IMR-90 (cell line): Measurements from ENCODE around the gene FOXK1. TPM values are rescaled to one million over a fixed set of nuclear protein-coding genes. Genes with fewer than 3 reads are reported as not detected.

Source experiments
- ATAC-seq: fragments of 200-7000 bp; cut with Tn5 transposase; 2 replicates; pipeline ENCODE4 v1.9.1; 2020; ENCODE audit warnings: low read depth, mild to moderate bottlenecking, moderate library complexity
- BruUV-seq: library from RNA; stranded (reverse); fragments of 400-500 nt; replicated peaks from 2 replicates; lab custom pipeline; 2021; lab: Mats Ljungman, UMichigan
- CTCF ChIA-PET: fragments of 300-600 bp; formaldehyde crosslinking; extraction: SDS; loops from one replicate; lab custom pipeline; 2021; ENCODE audit warnings: antibody characterized with exemption; lab: Yijun Ruan, JAX
- POLR2A ChIA-PET: fragments of 300-600 bp; sonication (Branson Sonifier 250); formaldehyde crosslinking; loops from one replicate; lab custom pipeline; 2022; ENCODE audit warnings: antibody characterized with exemption; ENCODE audit not compliant: unreplicated experiment; lab: Charles Lee
- DNase-seq: peaks from one replicate; pipeline ENCODE4 v3.0.0; 2013
- H2AFZ ChIP-seq: replicated peaks from 2 replicates; pipeline ENCODE3; 2013; ENCODE audit warnings: low read length, mild to moderate bottlenecking; ENCODE audit not compliant: poor library complexity
- H2AK5ac ChIP-seq: 2 replicates; pipeline ENCODE4 v1.6.1; 2013; ENCODE audit warnings: low read depth, low read length, inconsistent platforms
- H2AK9ac ChIP-seq: replicated peaks from 2 replicates; pipeline ENCODE3; 2013; ENCODE audit warnings: mild to moderate bottlenecking, low read depth, low read length, moderate library complexity; ENCODE audit not compliant: poor library complexity
- H2BK120ac ChIP-seq: 2 replicates; pipeline ENCODE4 v1.6.1; 2013; ENCODE audit warnings: low read depth, low read length, inconsistent platforms
- H2BK15ac ChIP-seq: 3 replicates; pipeline ENCODE4 v1.6.1; 2013; ENCODE audit warnings: low read depth, low read length, inconsistent platforms
- H2BK20ac ChIP-seq: 2 replicates; pipeline ENCODE4 v1.6.1; 2013; ENCODE audit warnings: low read depth, mild to moderate bottlenecking, inconsistent platforms, low read length, moderate library complexity
- H2BK5ac ChIP-seq: 2 replicates; pipeline ENCODE4 v1.6.1; 2013; ENCODE audit warnings: mild to moderate bottlenecking, low read depth, low read length, inconsistent platforms; ENCODE audit not compliant: poor library complexity, severe bottlenecking
- H3K14ac ChIP-seq: replicated peaks from 2 replicates; pipeline ENCODE4 v1.6.1; 2013; ENCODE audit warnings: low read depth, low read length, inconsistent platforms
- H3K18ac ChIP-seq: 2 replicates; pipeline ENCODE4 v1.6.1; 2013; ENCODE audit warnings: low read depth, low read length, control low read depth
- H3K23ac ChIP-seq: 2 replicates; pipeline ENCODE4 v1.6.1; 2013; ENCODE audit warnings: low read depth, low read length, inconsistent platforms
- H3K27ac ChIP-seq: 2 replicates; pipeline ENCODE4 v1.5.1; 2013; ENCODE audit warnings: mild to moderate bottlenecking, control low read depth, low read length; ENCODE audit not compliant: insufficient read depth
- H3K27me3 ChIP-seq: 2 replicates; pipeline ENCODE4 v1.6.1; 2013; ENCODE audit warnings: low read length; ENCODE audit not compliant: control insufficient read depth, insufficient read depth
- H3K36me3 ChIP-seq: 2 replicates; pipeline ENCODE4 v1.6.1; 2013; ENCODE audit warnings: low read length, mixed read lengths; ENCODE audit not compliant: control insufficient read depth, insufficient read depth
- H3K4ac ChIP-seq: 2 replicates; pipeline ENCODE4 v1.6.1; 2013; ENCODE audit warnings: low read depth, low read length, inconsistent platforms
- H3K4me1 ChIP-seq: 2 replicates; pipeline ENCODE4 v1.6.1; 2013; ENCODE audit warnings: low read length, mixed read lengths; ENCODE audit not compliant: control insufficient read depth, insufficient read depth
- H3K4me2 ChIP-seq: 2 replicates; pipeline ENCODE4 v1.6.1; 2013; ENCODE audit warnings: low read depth, mild to moderate bottlenecking, control low read depth, low read length, moderate library complexity
- H3K4me3 ChIP-seq: 2 replicates; pipeline ENCODE4 v1.5.1; 2013; ENCODE audit warnings: low read depth, mild to moderate bottlenecking, control low read depth, low read length, moderate library complexity; ENCODE audit not compliant: insufficient read depth
- H3K56ac ChIP-seq: 2 replicates; pipeline ENCODE4 v1.6.1; 2013; ENCODE audit warnings: low read length, inconsistent platforms; ENCODE audit not compliant: insufficient read depth; ENCODE audit errors: extremely low read depth
- H3K79me1 ChIP-seq, 2 experiments: 2 replicates each; pipeline ENCODE4 v1.6.1; 2013; ENCODE audit warnings: low read length in 2 of 2, inconsistent platforms in 1 of 2, low read depth in 1 of 2
- H3K9ac ChIP-seq: 2 replicates; pipeline ENCODE4 v1.6.1; 2013; ENCODE audit warnings: low read depth, low read length, control low read depth
- H3K9me1 ChIP-seq: 2 replicates; pipeline ENCODE4 v1.6.1; 2013; ENCODE audit warnings: low read length, inconsistent platforms; ENCODE audit not compliant: insufficient read depth
- H3K9me3 ChIP-seq: 2 replicates; pipeline ENCODE4 v1.6.1; 2013; ENCODE audit warnings: low read length; ENCODE audit not compliant: control insufficient read depth, insufficient read depth
- H4K20me1 ChIP-seq: 2 replicates; pipeline ENCODE4 v1.6.1; 2013; ENCODE audit warnings: low read length, inconsistent platforms; ENCODE audit not compliant: insufficient read depth
- H4K5ac ChIP-seq: 2 replicates; pipeline ENCODE4 v1.6.1; 2013; ENCODE audit warnings: mild to moderate bottlenecking, low read depth, low read length, control low read depth
- H4K8ac ChIP-seq, 2 experiments: 2 replicates each; pipeline ENCODE4 v1.6.1; 2013; ENCODE audit warnings: low read depth in 2 of 2, low read length in 2 of 2, control low read depth in 1 of 2, inconsistent platforms in 1 of 2
- H4K91ac ChIP-seq: 2 replicates; pipeline ENCODE4 v1.6.1; 2013; ENCODE audit warnings: low read depth, low read length, inconsistent platforms; ENCODE audit not compliant: insufficient read depth
- ELK1 ChIP-seq: fragments of 150-350 bp; IDR thresholded peaks from 2 replicates; pipeline ENCODE4 v1.6.1; 2016; ENCODE audit warnings: low read depth, mild to moderate bottlenecking, low read length, moderate library complexity, borderline replicate concordance
- WGBS, 2 experiments: methylation state at CpG; one replicate each; pipeline versions ENCODE4 v1.1.5 to v1.1.7; 2013; ENCODE audit warnings: missing lambda C conversion rate in 2 of 2; ENCODE audit not compliant: insufficient read length in 1 of 2; ENCODE audit errors: extremely low coverage in 2 of 2; 5-methylcytosine and 5-hydroxymethylcytosine counted together
- dilution Hi-C: fragments of 300-500 bp; cut with HindIII; formaldehyde crosslinking; loops from one replicate; pipeline ENCODE4 v1.14.3; 2018; ENCODE audit warnings: low sequenced_read_pairs; ENCODE audit not compliant: unreplicated experiment
- in situ Hi-C: fragments of 300-500 bp; cut with MboI; formaldehyde crosslinking; loops from 3 replicates; pipeline ENCODE4 v1.14.3; 2019; ENCODE audit warnings: low sequenced_read_pairs, inconsistent platforms, mixed read lengths
- intact Hi-C: fragments of 100-400 bp; cut with micrococcal nuclease; formaldehyde crosslinking; loops from 2 replicates; pipeline ENCODE4 v1.10.0; 2022
- polyA plus RNA-seq, 3 experiments: library from polyadenylated mRNA; depleted of rRNA; stranded (reverse); fragments of >200 nt; gene quantifications; 2 replicates each; pipeline ENCODE4 v1.2.3, GENCODE V29; 2012; ENCODE audit warnings: low replicate concordance in 1 of 3
- total RNA-seq: library from RNA; depleted of rRNA; stranded (reverse); fragments of >200 nt; gene quantifications from 2 replicates; pipeline ENCODE4 v1.2.3, GENCODE V29; 2012

Gene FOXK1
- total and polyA plus RNA-seq, 2 of the 4 experiments (the other 2 are of a cell fraction), result 4.3 to 8.8 TPM

GRCh38 chr7:4786015-4786414, 103.9 kb downstream of the FOXK1 start:
- in situ Hi-C loops, result no loop called here
- no peak overlapping the region for H3K4me2 ChIP-seq
- ATAC-seq (no peak), DNase-seq (no peak)
- no peak for TF ChIP-seq ELK1
- WGBS, 2 experiments, result 95% methylated on average over 15 of the region's 17 CpGs; no CpG with 5 or more reads in 1 of the 2 experiments
- no peak overlapping the region for H2AK9ac ChIP-seq
- no TSS peak for BruUV-seq
- ChIA-PET POLR2A (no interaction called here), CTCF (no interaction called here)
- H2BK15ac ChIP-seq, result no peak overlapping the region
- no peak overlapping the region for H3K23ac ChIP-seq
- H3K4ac ChIP-seq, result no peak overlapping the region
- no peak overlapping the region for H3K27ac ChIP-seq
- dilution Hi-C loops, result no loop called here
- no peak overlapping the region for H4K8ac ChIP-seq
- peaks cover 4 to 7% of the 10 kb centered on the region in 2 experiments for H3K79me1 ChIP-seq
- no peak overlapping the region for H3K14ac ChIP-seq
- no peak overlapping the region for H3K18ac ChIP-seq
- intact Hi-C loops, result no loop called here
- no peak overlapping the region for H3K4me3 ChIP-seq
- no peaks in the 10 kb centered on the region for H3K4me1 ChIP-seq
- peaks cover 89% of the 10 kb centered on the region for H3K36me3 ChIP-seq
- H2AK5ac ChIP-seq, result no peak overlapping the region
- no peak overlapping the region for H3K56ac ChIP-seq
- no peak overlapping the region for H3K9ac ChIP-seq
- H3K9me1 ChIP-seq, result no peaks in the 10 kb centered on the region
- H2BK5ac ChIP-seq, result no peak overlapping the region
- no peak overlapping the region for H2AFZ ChIP-seq
- no peak overlapping the region for H4K91ac ChIP-seq
- peaks cover 10% of the 10 kb centered on the region; the same call in 1 of the 2 replicates for H4K20me1 ChIP-seq
- no peak overlapping the region for H4K5ac ChIP-seq
- H3K9me3 ChIP-seq, result no peaks in the 10 kb centered on the region
- no peak overlapping the region for H2BK120ac ChIP-seq
- H3K27me3 ChIP-seq, result no peaks in the 10 kb centered on the region
- no peak overlapping the region for H2BK20ac ChIP-seq
